Liver (tissue), 3 donors: ENCODE measurements around the gene KCND2.

Experiments used
- CTCF ChIP-seq: fragments of 150-350 bp; IDR thresholded peaks from 2 replicates; pipeline ENCODE4 v1.5.1; 2017; ENCODE audit warnings: improper control_type of control experiment, low read depth, low read length; ENCODE audit not compliant: missing input control
- FOXA1 ChIP-seq: IDR thresholded peaks from 2 replicates; pipeline ENCODE4 v1.6.1; 2016; ENCODE audit warnings: antibody characterized with exemption
- GABPA ChIP-seq, 2 donors: IDR thresholded peaks in 1 of 2; conservative IDR thresholded peaks in 1 of 2; 2 replicates each; pipeline ENCODE4 v1.6.1; 2016; ENCODE audit warnings: antibody characterized with exemption in 2 of 2, mild to moderate bottlenecking in 1 of 2, moderate library complexity in 1 of 2
- MAX ChIP-seq: IDR thresholded peaks from 2 replicates; pipeline ENCODE4 v1.6.1; 2016; ENCODE audit warnings: antibody characterized with exemption
- NR2F2 ChIP-seq: IDR thresholded peaks from 2 replicates; pipeline ENCODE4 v1.6.1; 2016; ENCODE audit warnings: antibody characterized with exemption
- RAD21 ChIP-seq, 2 donors: IDR thresholded peaks; 2 replicates each; pipeline ENCODE4 v1.6.1; 2016; ENCODE audit warnings: antibody characterized with exemption in 2 of 2, mild to moderate bottlenecking in 2 of 2
- REST ChIP-seq: IDR thresholded peaks from 2 replicates; pipeline ENCODE4 v1.6.1; 2016; ENCODE audit warnings: antibody characterized with exemption, mild to moderate bottlenecking
- ZBTB33 ChIP-seq: IDR thresholded peaks from 2 replicates; pipeline ENCODE4 v1.6.1; 2016; ENCODE audit warnings: antibody characterized with exemption
- donor health status: healthy.
- donor health status: healthy.

GRCh38 chr7:120792091-120792860 lies 519.3 kb downstream of the KCND2 start:
- TF ChIP-seq RAD21 (IDR thresholded peaks at IDR 0.05) (peak; percentile 77 to 88), MAX (no peak), CTCF (peak; percentile 73), NR2F2 (no peak), REST (no peak), ZBTB33 (no peak), GABPA (IDR thresholded peaks at IDR 0.05 in 1 of 2, conservative IDR thresholded peaks at IDR 0.05 in 1 of 2) (no peak), FOXA1 (no peak)
